ENCODE results near the gene BIRC5. TPM values are rescaled to one million over a fixed set of nuclear protein-coding genes. Genes with fewer than 3 reads are reported as not detected.

BIRC5 gene
- polyA plus RNA-seq, 1 experiment, result 15.3 TPM

DNA sequence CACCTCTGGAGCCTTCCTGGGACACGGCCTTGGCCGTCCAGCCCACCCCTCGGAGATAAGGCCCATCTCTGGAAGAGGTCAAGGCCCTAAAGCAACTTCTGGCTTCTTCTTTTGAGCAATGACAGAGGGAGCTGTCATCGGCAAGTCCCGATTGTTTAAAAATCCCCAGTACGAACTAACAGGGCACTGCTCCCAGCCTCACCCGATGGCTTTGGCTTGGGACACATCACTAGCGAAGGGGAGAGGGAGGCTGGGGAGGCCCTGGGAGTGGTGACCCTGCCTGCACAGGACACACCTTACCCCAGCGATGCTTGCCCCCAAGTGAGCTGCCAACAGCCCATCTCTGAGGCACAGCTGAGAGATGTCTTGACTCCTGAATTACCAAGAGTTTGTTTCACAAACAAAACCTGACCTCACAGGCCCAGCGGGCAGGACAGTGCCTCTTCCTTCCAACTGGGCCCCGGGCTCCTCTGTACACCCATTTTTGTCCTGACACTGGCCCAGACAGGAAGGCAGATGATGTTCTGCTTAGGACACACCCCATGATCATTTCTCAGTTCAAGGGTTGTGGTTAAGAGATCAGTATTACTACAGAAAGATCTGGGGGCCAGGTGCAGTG is 40.8 kb upstream of the BIRC5 start:
- DNase-seq (ENCODE audit: low read depth, low spot score), result no peak
- Histone ChIP-seq H3K4me3 (ENCODE audit: low read depth, low read length) (no peak overlapping the region), H3K27me3 (ENCODE audit: control insufficient read depth, insufficient read depth, low read length) (no peaks in the 10 kb centered on the region), H3K27ac (ENCODE audit: low read depth, low read length) (no peak overlapping the region), H3K9me3 (ENCODE audit: control insufficient read depth, insufficient read depth, low read length) (no peaks in the 10 kb centered on the region)
- TF ChIP-seq, protein P1, sequence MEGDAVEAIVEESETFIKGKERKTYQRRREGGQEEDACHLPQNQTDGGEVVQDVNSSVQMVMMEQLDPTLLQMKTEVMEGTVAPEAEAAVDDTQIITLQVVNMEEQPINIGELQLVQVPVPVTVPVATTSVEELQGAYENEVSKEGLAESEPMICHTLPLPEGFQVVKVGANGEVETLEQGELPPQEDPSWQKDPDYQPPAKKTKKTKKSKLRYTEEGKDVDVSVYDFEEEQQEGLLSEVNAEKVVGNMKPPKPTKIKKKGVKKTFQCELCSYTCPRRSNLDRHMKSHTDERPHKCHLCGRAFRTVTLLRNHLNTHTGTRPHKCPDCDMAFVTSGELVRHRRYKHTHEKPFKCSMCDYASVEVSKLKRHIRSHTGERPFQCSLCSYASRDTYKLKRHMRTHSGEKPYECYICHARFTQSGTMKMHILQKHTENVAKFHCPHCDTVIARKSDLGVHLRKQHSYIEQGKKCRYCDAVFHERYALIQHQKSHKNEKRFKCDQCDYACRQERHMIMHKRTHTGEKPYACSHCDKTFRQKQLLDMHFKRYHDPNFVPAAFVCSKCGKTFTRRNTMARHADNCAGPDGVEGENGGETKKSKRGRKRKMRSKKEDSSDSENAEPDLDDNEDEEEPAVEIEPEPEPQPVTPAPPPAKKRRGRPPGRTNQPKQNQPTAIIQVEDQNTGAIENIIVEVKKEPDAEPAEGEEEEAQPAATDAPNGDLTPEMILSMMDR (IDR thresholded peaks at IDR 0.05; ENCODE audit: low read depth, low read length), result no peak
- ChIA-PET CTCF (no interaction called here), POLR2A (no interaction called here)

DNA sequence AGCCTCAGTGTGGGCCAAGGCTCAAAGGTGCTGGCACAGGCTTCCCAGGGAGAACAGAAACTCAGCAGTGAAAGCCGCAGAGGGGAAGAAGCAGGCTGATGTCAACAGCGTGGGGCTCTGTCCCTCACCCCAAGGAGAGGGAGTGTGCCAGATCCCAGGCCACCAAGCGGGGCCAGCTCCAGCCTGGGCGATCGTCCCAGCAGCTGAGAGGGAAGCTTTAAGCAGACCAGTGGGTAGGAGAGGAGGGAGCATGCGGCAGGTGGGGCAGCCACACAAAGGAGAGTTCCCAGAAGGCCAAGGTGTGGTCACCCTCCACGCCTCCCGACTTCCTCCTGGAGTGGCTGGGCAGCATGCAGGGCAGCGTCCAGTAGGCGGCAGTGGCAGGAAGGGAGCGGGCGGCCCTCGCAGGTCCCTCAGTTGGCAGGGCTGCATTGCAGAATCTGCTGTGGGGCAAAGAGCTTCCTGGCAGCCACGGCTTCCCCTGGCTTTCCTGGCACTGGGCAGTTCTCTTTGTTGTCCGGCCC is 39.6 kb upstream of the BIRC5 start:
- Histone ChIP-seq H3K4me3 (ENCODE audit: low read depth, low read length) (no peak overlapping the region), H3K27ac (ENCODE audit: low read depth, low read length) (no peak overlapping the region), H3K9me3 (ENCODE audit: control insufficient read depth, insufficient read depth, low read length) (peaks cover 3% of the 10 kb centered on the region; the same call in 1 of the 2 replicates), H3K27me3 (ENCODE audit: control insufficient read depth, insufficient read depth, low read length) (no peaks in the 10 kb centered on the region)
- ChIA-PET POLR2A (no interaction called here), CTCF (interaction anchor here (0.6 to 2.1 kb wide), 5 partner anchors 11 to 987 kb away, joined by 3 to 11 read pairs (median 4); partner anchors contain the start of genes AFMID and TK1)
- TF ChIP-seq, protein P1 (IDR thresholded peaks at IDR 0.05; ENCODE audit: low read depth, low read length), result no peak
- DNase-seq (ENCODE audit: low read depth, low spot score), result no peak

DNA sequence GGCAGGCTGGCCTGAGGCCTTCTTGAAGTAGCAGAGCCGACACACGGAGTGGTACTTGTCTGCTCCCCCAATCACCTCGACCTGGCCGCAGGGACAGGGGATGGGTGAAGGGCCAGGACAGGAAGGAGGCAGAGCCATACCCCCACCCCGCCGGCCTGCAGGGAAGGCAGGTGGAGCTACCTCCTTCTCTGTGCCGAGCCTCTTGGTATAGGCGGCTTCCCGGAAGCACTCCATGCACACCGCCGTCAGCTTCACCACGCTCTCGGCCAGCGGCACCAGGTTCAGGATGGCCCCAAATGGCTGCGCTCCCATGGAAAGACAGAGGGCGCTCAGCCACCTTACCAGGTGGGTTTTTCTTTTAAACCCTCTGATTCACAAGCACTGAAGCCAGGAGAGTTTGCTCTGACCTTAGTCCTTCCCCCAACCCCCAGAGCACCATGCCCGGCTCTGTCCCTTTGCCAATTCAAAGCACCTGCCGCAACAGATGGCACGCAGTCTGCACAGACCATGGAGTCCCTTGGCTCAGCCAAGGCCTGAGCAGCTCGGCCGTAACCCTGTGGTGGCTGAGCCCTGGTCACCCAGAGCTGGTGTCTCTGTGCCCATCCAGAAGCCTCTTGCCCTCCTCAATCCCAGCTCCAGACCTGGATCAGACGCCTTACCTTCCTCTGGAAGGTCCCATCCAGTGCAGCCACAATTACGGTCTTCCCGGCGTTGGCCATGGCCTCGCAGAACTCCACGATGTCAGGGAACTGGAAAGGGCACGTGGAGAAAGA is 39.0 kb upstream of the BIRC5 start:
- peaks cover 3% of the 10 kb centered on the region; the same call in 1 of the 2 replicates for H3K9me3 ChIP-seq (ENCODE audit: control insufficient read depth, insufficient read depth, low read length)
- TF ChIP-seq, protein P1 (IDR thresholded peaks at IDR 0.05; ENCODE audit: low read depth, low read length), result no peak
- no peak overlapping the region for H3K27ac ChIP-seq (ENCODE audit: low read depth, low read length)
- DNase-seq (ENCODE audit: low read depth, low spot score), result no peak
- H3K27me3 ChIP-seq (ENCODE audit: control insufficient read depth, insufficient read depth, low read length), result no peaks in the 10 kb centered on the region
- ChIA-PET CTCF (interaction anchor here (0.9 to 2.1 kb wide), 4 partner anchors 11 to 64 kb away, joined by 3 to 11 read pairs (median 4); partner anchors contain the start of genes AFMID and TK1), POLR2A (no interaction called here)
- H3K4me3 ChIP-seq (ENCODE audit: low read depth, low read length), result no peak overlapping the region

DNA sequence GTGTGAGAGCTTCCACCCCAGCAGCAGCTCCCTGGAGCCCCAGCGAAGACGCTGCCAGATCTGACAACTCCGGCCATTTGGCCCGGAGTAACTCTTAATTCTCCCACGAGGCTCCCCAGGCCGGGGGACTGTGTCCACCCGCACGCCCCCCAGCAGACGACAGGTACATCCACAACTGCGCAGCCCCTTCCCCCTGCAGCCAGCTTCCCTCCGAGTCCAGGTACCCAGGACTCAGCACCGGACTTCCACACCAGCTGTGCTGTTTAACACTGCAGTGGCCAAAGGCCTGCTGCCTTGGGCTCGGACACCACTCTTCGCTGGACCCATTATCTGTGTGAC is 38.4 kb upstream of the BIRC5 start:
- TF ChIP-seq, protein P1 (IDR thresholded peaks at IDR 0.05; ENCODE audit: low read depth, low read length), result no peak
- ChIA-PET CTCF (interaction anchor here (0.9 to 2.1 kb wide), 5 partner anchors 10 to 65 kb away, joined by 3 to 13 read pairs (median 5); partner anchors contain the start of genes AFMID and TK1), POLR2A (no interaction called here)
- Histone ChIP-seq H3K9me3 (ENCODE audit: control insufficient read depth, insufficient read depth, low read length) (peaks cover 3% of the 10 kb centered on the region; the same call in 1 of the 2 replicates), H3K27me3 (ENCODE audit: control insufficient read depth, insufficient read depth, low read length) (no peaks in the 10 kb centered on the region), H3K27ac (ENCODE audit: low read depth, low read length) (no peak overlapping the region), H3K4me3 (ENCODE audit: low read depth, low read length) (no peak overlapping the region)
- DNase-seq (ENCODE audit: low read depth, low spot score), result no peak
